Small intestine (tissue), 7 donors: Measurements from ENCODE around the gene TP53BP2. TPM values are rescaled to one million over a fixed set of nuclear protein-coding genes. Genes with fewer than 3 reads are reported as not detected.
A peak's percentile ranks its signal among the peaks of the same experiment; 100 is the strongest.
"Not testable (repeated sequence)": the region's sequence is repeated elsewhere in the genome, so short reads cannot be mapped to it uniquely, and the experiment has no call there.

ENCODE experiments used
- DNase-seq, 2 donors: peaks; one replicate each; pipeline versions ENCODE4 v3.0.0 to v3.0.0-alpha.2; 2013
- FAIRE-seq: peaks from 2 replicates; lab custom pipeline; 2012; peaks lifted over from hg19 to GRCh38; lab: Jason Lieb, UNC
- H3K27ac ChIP-seq, 3 donors: one replicate each; pipeline ENCODE4 v1.5.1; 2013; ENCODE audit warnings: low read length in 2 of 3, mild to moderate bottlenecking in 2 of 3, control low read depth in 1 of 3, inconsistent platforms in 1 of 3, low read depth in 1 of 3, moderate library complexity in 1 of 3
- H3K27me3 ChIP-seq, 3 donors: one replicate each; pipeline ENCODE4 v1.6.1; 2013; ENCODE audit warnings: low read length in 3 of 3, inconsistent platforms in 1 of 3; ENCODE audit not compliant: control insufficient read depth in 3 of 3, insufficient read depth in 3 of 3
- H3K36me3 ChIP-seq, 3 donors: one replicate each; pipeline ENCODE4 v1.6.1; 2013; ENCODE audit warnings: low read length in 3 of 3, inconsistent platforms in 1 of 3, low read depth in 1 of 3, mild to moderate bottlenecking in 1 of 3, moderate library complexity in 1 of 3; ENCODE audit not compliant: control insufficient read depth in 3 of 3, insufficient read depth in 2 of 3
- H3K4me1 ChIP-seq, 3 donors: one replicate each; pipeline ENCODE4 v1.6.1; 2013; ENCODE audit warnings: low read length in 2 of 3, inconsistent platforms in 1 of 3, low read depth in 1 of 3, mild to moderate bottlenecking in 1 of 3, moderate library complexity in 1 of 3; ENCODE audit not compliant: control insufficient read depth in 3 of 3, insufficient read depth in 2 of 3
- H3K4me3 ChIP-seq, 3 donors: one replicate each; pipeline ENCODE4 v1.5.1; 2013; ENCODE audit warnings: low read length in 3 of 3, control low read depth in 1 of 3, inconsistent platforms in 1 of 3, low read depth in 1 of 3, mild to moderate bottlenecking in 1 of 3, moderate library complexity in 1 of 3
- H3K9me3 ChIP-seq, 2 donors: one replicate each; pipeline ENCODE4 v1.6.1; 2013; ENCODE audit warnings: low read depth in 1 of 2, low read length in 1 of 2; ENCODE audit not compliant: control insufficient read depth in 2 of 2, insufficient read depth in 1 of 2
- WGBS, 3 donors: extraction: QIAGEN DNeasy Blood & Tissue Kit; methylation state at CpG; one replicate each; pipeline ENCODE4 v1.1.7; 2013; 5-methylcytosine and 5-hydroxymethylcytosine counted together
- polyA plus RNA-seq, 4 donors: library from polyadenylated mRNA; stranded (reverse) in 3 of 4; unstranded in 1 of 4; fragments of 200-250 nt in 3 of 4; fragments of 120-200 nt in 1 of 4; gene quantifications; one replicate each; pipeline versions ENCODE4 v1.2.1 to v1.2.3, GENCODE V29; 2013
- donor health status: healthy with polysubstance abuse.
- donor health status: control.
- donor health status: control.
- donor health status: Bipolar disorder and iron deficiency.
- donor health status: healthy.

Gene TP53BP2
- polyA plus RNA-seq, 4 donors: 10.8 to 25.2 (median 11.4) TPM

- no peak overlapping the region for H3K4me3 ChIP-seq
- H3K9me3 ChIP-seq: no peaks in the 10 kb centered on the region
- peaks cover 8 to 33% (median 10%) of the 10 kb centered on the region in 3 donors for H3K36me3 ChIP-seq
- FAIRE-seq: no peak
- H3K27me3 ChIP-seq: no peaks in the 10 kb centered on the region
- 81 to 91% (median 85%) methylated on average over 2 of the region's 2 CpGs for WGBS, 3 donors
- no peak overlapping the region for H3K27ac ChIP-seq
- DNase-seq: no peak
- no peaks in the 10 kb centered on the region for H3K4me1 ChIP-seq
Measured at GRCh38 chr1:223810586-223810985, 35.2 kb downstream of the TP53BP2 start.

- WGBS, 3 donors: 76 to 90% (median 81%) methylated on average over 4 of the region's 4 CpGs
- H3K27ac ChIP-seq, H3K27me3 ChIP-seq, H3K9me3 ChIP-seq, H3K4me1 ChIP-seq, FAIRE-seq, DNase-seq, H3K4me3 ChIP-seq: not testable (repeated sequence)
- peaks cover 8 to 33% (median 12%) of the 10 kb centered on the region in 3 donors for H3K36me3 ChIP-seq
Measured at GRCh38 chr1:223809905-223810304, 35.8 kb downstream of the TP53BP2 start.

GRCh38 chr1:223803211-223803610 lies 42.5 kb downstream of the TP53BP2 start:
- no peak for DNase-seq
- Histone ChIP-seq H3K4me1 (no peaks in the 10 kb centered on the region), H3K27ac (no peak overlapping the region), H3K27me3 (no peaks in the 10 kb centered on the region), H3K9me3 (no peaks in the 10 kb centered on the region), H3K36me3 (peaks cover 15 to 29% (median 23%) of the 10 kb centered on the region in 3 donors), H3K4me3 (no peak overlapping the region)
- FAIRE-seq: no peak
- WGBS, 3 donors: 91 to 96% (median 95%) methylated on average over 7 of the region's 7 CpGs

GRCh38 chr1:223802602-223803001 lies 43.1 kb downstream of the TP53BP2 start:
- FAIRE-seq (no peak), DNase-seq (no peak)
- no peak overlapping the region for H3K27ac ChIP-seq
- H3K4me3 ChIP-seq: no peak overlapping the region
- H3K9me3 ChIP-seq: no peaks in the 10 kb centered on the region
- 90 to 93% (median 91%) methylated on average over 4 of the region's 4 CpGs for WGBS, 3 donors
- peaks cover 15 to 32% (median 26%) of the 10 kb centered on the region in 3 donors for H3K36me3 ChIP-seq
- no peaks in the 10 kb centered on the region for H3K4me1 ChIP-seq
- H3K27me3 ChIP-seq: no peaks in the 10 kb centered on the region

- 94 to 95% (median 95%) methylated on average over 7 of the region's 7 CpGs for WGBS, 3 donors
- no peak overlapping the region for H3K27ac ChIP-seq
- peaks cover 15 to 36% (median 26%) of the 10 kb centered on the region in 3 donors for H3K36me3 ChIP-seq
- no peak for DNase-seq
- no peaks in the 10 kb centered on the region for H3K27me3 ChIP-seq
- H3K4me1 ChIP-seq: no peaks in the 10 kb centered on the region
- FAIRE-seq: no peak
- no peaks in the 10 kb centered on the region for H3K9me3 ChIP-seq
- H3K4me3 ChIP-seq: no peak overlapping the region
Measured at GRCh38 chr1:223802032-223802431, 43.7 kb downstream of the TP53BP2 start.

GRCh38 chr1:223796210-223796609 lies 49.5 kb downstream of the TP53BP2 start:
- Histone ChIP-seq H3K27ac (peak overlapping the region in 1 of 3 donors; percentile 78), H3K36me3 (peaks cover 6 to 28% (median 16%) of the 10 kb centered on the region in 3 donors), H3K4me3 (no peak overlapping the region), H3K27me3 (no peaks in the 10 kb centered on the region), H3K4me1 (peaks cover 0 to 15% (median 0%) of the 10 kb centered on the region in 3 donors), H3K9me3 (no peaks in the 10 kb centered on the region)
- FAIRE-seq (no peak), DNase-seq (peak in 1 of 2 donors; percentile 31)
- 86 to 94% (median 93%) methylated on average over 7 of the region's 7 CpGs for WGBS, 3 donors

- 50 to 72% (median 69%) methylated on average over 9 of the region's 9 CpGs for WGBS, 3 donors
- DNase-seq (peak; percentile 32 to 55), FAIRE-seq (peak; percentile 61)
- Histone ChIP-seq H3K27me3 (no peaks in the 10 kb centered on the region), H3K9me3 (no peaks in the 10 kb centered on the region), H3K4me1 (peaks cover 0 to 15% (median 0%) of the 10 kb centered on the region in 3 donors), H3K36me3 (peaks cover 4 to 28% (median 14%) of the 10 kb centered on the region in 3 donors), H3K27ac (peak overlapping the region in 1 of 3 donors; percentile 78), H3K4me3 (peak overlapping the region in 1 of 3 donors; percentile 8)
Measured at GRCh38 chr1:223794136-223794880, 51.4 kb downstream of the TP53BP2 start.

- WGBS, 3 donors: 33 to 67% (median 51%) methylated on average over 4 of the region's 4 CpGs
- H3K4me3 ChIP-seq: peak overlapping the region in 1 of 3 donors; percentile 8
Measured at GRCh38 chr1:223793716-223794115, 52.0 kb downstream of the TP53BP2 start.

More at GRCh38 chr1:223793716-223794115, 52.0 kb downstream of the TP53BP2 start:
- Histone ChIP-seq H3K4me1 (peaks cover 0 to 15% (median 0%) of the 10 kb centered on the region in 3 donors), H3K36me3 (peaks cover 9 to 24% (median 19%) of the 10 kb centered on the region in 3 donors), H3K9me3 (no peaks in the 10 kb centered on the region), H3K27ac (peak overlapping the region in 1 of 3 donors; percentile 78), H3K27me3 (no peaks in the 10 kb centered on the region)
- FAIRE-seq: no peak
- peak; percentile 50 to 67 for DNase-seq
